GM23338 (cell line): Measurements from ENCODE around the gene AIRE.

Source experiments
- EZH2 ChIP-seq: fragments of 200-600 bp; sonication (generic); IDR thresholded peaks from one replicate; pipeline ENCODE4 v1.8.0; 2017; ENCODE audit warnings: antibody characterized with exemption, mild to moderate bottlenecking, low read depth; ENCODE audit not compliant: unreplicated experiment
- TF ChIP-seq, protein P1 (sequence below), 2 experiments: fragments of 200-600 bp in 1 of 2; sonication (generic) in 1 of 2; conservative IDR thresholded peaks; 2 replicates each; pipeline versions ENCODE4 v1.5.1 to v1.6.1; 2016 to 2017; ENCODE audit warnings: antibody characterized with exemption in 2 of 2, low read depth in 2 of 2, mild to moderate bottlenecking in 2 of 2, moderate library complexity in 1 of 2

- TF ChIP-seq, protein P1, sequence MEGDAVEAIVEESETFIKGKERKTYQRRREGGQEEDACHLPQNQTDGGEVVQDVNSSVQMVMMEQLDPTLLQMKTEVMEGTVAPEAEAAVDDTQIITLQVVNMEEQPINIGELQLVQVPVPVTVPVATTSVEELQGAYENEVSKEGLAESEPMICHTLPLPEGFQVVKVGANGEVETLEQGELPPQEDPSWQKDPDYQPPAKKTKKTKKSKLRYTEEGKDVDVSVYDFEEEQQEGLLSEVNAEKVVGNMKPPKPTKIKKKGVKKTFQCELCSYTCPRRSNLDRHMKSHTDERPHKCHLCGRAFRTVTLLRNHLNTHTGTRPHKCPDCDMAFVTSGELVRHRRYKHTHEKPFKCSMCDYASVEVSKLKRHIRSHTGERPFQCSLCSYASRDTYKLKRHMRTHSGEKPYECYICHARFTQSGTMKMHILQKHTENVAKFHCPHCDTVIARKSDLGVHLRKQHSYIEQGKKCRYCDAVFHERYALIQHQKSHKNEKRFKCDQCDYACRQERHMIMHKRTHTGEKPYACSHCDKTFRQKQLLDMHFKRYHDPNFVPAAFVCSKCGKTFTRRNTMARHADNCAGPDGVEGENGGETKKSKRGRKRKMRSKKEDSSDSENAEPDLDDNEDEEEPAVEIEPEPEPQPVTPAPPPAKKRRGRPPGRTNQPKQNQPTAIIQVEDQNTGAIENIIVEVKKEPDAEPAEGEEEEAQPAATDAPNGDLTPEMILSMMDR (conservative IDR thresholded peaks at IDR 0.05; ENCODE audit: low read depth in 2 of 2), result no peak
- no peak for TF ChIP-seq EZH2
Observed at GRCh38 chr21:44324854-44325107, 39.1 kb downstream of the AIRE start.
